ENCODE results near the gene NXPH2.

DNA sequence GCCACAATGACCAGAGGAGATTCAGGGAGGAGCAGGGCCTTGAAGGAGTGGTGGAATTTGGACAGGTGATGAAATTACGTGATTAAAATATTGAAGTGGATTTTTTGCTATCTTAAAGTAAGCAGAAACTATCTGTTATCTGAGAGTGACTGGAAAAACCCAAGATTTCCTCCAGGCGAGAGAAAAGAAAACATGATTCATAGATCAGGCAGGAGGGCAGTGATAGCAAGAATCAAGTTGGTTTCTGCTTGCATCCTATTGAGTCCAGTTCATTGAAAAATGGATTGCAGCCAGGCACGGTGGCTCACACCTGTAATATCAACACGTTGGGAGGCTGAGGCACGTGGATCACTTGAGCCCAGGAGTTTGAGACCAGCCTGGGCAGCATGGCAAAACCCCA lies 127.8 kb downstream of the NXPH2 start:
- TF ChIP-seq, protein P1, sequence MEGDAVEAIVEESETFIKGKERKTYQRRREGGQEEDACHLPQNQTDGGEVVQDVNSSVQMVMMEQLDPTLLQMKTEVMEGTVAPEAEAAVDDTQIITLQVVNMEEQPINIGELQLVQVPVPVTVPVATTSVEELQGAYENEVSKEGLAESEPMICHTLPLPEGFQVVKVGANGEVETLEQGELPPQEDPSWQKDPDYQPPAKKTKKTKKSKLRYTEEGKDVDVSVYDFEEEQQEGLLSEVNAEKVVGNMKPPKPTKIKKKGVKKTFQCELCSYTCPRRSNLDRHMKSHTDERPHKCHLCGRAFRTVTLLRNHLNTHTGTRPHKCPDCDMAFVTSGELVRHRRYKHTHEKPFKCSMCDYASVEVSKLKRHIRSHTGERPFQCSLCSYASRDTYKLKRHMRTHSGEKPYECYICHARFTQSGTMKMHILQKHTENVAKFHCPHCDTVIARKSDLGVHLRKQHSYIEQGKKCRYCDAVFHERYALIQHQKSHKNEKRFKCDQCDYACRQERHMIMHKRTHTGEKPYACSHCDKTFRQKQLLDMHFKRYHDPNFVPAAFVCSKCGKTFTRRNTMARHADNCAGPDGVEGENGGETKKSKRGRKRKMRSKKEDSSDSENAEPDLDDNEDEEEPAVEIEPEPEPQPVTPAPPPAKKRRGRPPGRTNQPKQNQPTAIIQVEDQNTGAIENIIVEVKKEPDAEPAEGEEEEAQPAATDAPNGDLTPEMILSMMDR (IDR thresholded peaks at IDR 0.05), result no peak
- no peak for TF ChIP-seq POLR2AphosphoS5 (IDR thresholded peaks at IDR 0.05)
- no peak for TF ChIP-seq POLR2A (IDR thresholded peaks at IDR 0.05; ENCODE audit: low read depth)
- no peak for TF ChIP-seq EP300 (IDR thresholded peaks at IDR 0.05)

Measured in esophagus muscularis mucosa (tissue), 4 donors.